HepG2 (cell line): ENCODE results near the gene HIPK2. TPM values are rescaled to one million over a fixed set of nuclear protein-coding genes. Genes with fewer than 3 reads are reported as not detected.

ENCODE experiments used
- FOXA1 ChIP-seq, 2 experiments: fragments of 450-650 bp in 1 of 2; sonication (generic) in 1 of 2; formaldehyde crosslinking in 1 of 2; IDR thresholded peaks; 2 replicates each; pipeline versions ENCODE4 v1.4.0 to v1.6.1; 2016 to 2020; ENCODE audit warnings: missing genetic modification reagents in 1 of 2
- GMEB1 ChIP-seq: sonication (generic); formaldehyde crosslinking; IDR thresholded peaks from 2 replicates; pipeline ENCODE4 v1.5.1; 2020; ENCODE audit warnings: missing genetic modification reagents, mild to moderate bottlenecking, borderline replicate concordance
- HMG20B ChIP-seq: conservative IDR thresholded peaks from 2 replicates; pipeline ENCODE4 v1.6.1; 2016; ENCODE audit warnings: missing genetic modification reagents, missing compliant biosample characterization
- MED1 ChIP-seq: sonication (generic); formaldehyde crosslinking; IDR thresholded peaks from 2 replicates; pipeline ENCODE4 v1.4.0; 2020; ENCODE audit warnings: missing genetic modification reagents
- YEATS2 ChIP-seq: sonication (generic); formaldehyde crosslinking; IDR thresholded peaks from 2 replicates; pipeline ENCODE4 v1.4.0; 2020; ENCODE audit warnings: missing genetic modification reagents, borderline replicate concordance
- ZBTB33 ChIP-seq: sonication (generic); formaldehyde crosslinking; IDR thresholded peaks from 2 replicates; pipeline ENCODE4 v1.4.0; 2020; ENCODE audit warnings: missing genetic modification reagents
- ZNF251 ChIP-seq: sonication (generic); formaldehyde crosslinking; IDR thresholded peaks from 2 replicates; pipeline ENCODE4 v1.9.0; 2021; ENCODE audit warnings: mild to moderate bottlenecking, missing genetic modification reagents
- ZNF260 ChIP-seq: sonication (generic); formaldehyde crosslinking; IDR thresholded peaks from 2 replicates; pipeline ENCODE4 v1.4.0; 2020; ENCODE audit warnings: missing genetic modification reagents, low read depth, mild to moderate bottlenecking, borderline replicate concordance
- ZNF446 ChIP-seq: sonication (generic); formaldehyde crosslinking; IDR thresholded peaks from 2 replicates; pipeline ENCODE4 v1.5.0; 2020; ENCODE audit warnings: mild to moderate bottlenecking, missing genetic modification reagents
- ZNF558 ChIP-seq: sonication (generic); formaldehyde crosslinking; IDR thresholded peaks from 2 replicates; pipeline ENCODE4 v1.9.0; 2022; ENCODE audit warnings: mild to moderate bottlenecking, missing genetic modification reagents, borderline replicate concordance
- ZNF567 ChIP-seq: sonication (generic); formaldehyde crosslinking; IDR thresholded peaks from 2 replicates; pipeline ENCODE4 v1.8.1; 2023; ENCODE audit warnings: mild to moderate bottlenecking, missing genetic modification reagents, borderline replicate concordance
- ZNF597 ChIP-seq: sonication (generic); formaldehyde crosslinking; IDR thresholded peaks from 2 replicates; pipeline ENCODE4 v1.5.0; 2020; ENCODE audit warnings: missing genetic modification reagents
- ZNF776 ChIP-seq: sonication (generic); formaldehyde crosslinking; IDR thresholded peaks from 2 replicates; pipeline ENCODE4 v1.4.0; 2020; ENCODE audit warnings: mild to moderate bottlenecking, missing genetic modification reagents
- ZNF780A ChIP-seq: sonication (generic); formaldehyde crosslinking; IDR thresholded peaks from 2 replicates; pipeline ENCODE4 v1.8.0; 2022; ENCODE audit warnings: mild to moderate bottlenecking, missing genetic modification reagents, moderate library complexity
- ZNF850 ChIP-seq: sonication (generic); formaldehyde crosslinking; conservative IDR thresholded peaks from 2 replicates; pipeline ENCODE4 v1.9.0; 2021; ENCODE audit warnings: mild to moderate bottlenecking, missing genetic modification reagents
- polyA plus RNA-seq, 8 experiments: library from polyadenylated mRNA; depleted of rRNA in 3 of 8; stranded (reverse) in 7 of 8; unstranded in 1 of 8; fragments of >200 nt; fragmentation: Illumina TruSeq in 4 of 8; extraction: Trizol in 4 of 8; gene quantifications; 2 replicates each; pipeline versions ENCODE4 v1.2.1 to v1.2.3, GENCODE V29; 2011 to 2016; ENCODE audit warnings: low read depth in 4 of 8, missing spikeins in 1 of 8, mixed read lengths in 1 of 8; ENCODE audit not compliant: insufficient read depth in 1 of 8
- total RNA-seq, 5 experiments: library from RNA; depleted of rRNA; stranded (reverse); fragments of >200 nt; fragmentation: Illumina TruSeq; extraction: Trizol; gene quantifications; 2 replicates each; pipeline ENCODE4 v1.2.3, GENCODE V29; 2016; ENCODE audit warnings: low read depth in 1 of 5
- TF ChIP-seq, protein P1 (sequence below): sonication (generic); formaldehyde crosslinking; IDR thresholded peaks from 2 replicates; pipeline ENCODE4 v1.9.0; 2021; ENCODE audit warnings: missing genetic modification reagents, mild to moderate bottlenecking, borderline replicate concordance
- TF ChIP-seq, protein P2 (sequence below), 2 experiments: IDR thresholded peaks; 2 replicates each; pipeline ENCODE4 v1.6.1; 2011 to 2012; ENCODE audit warnings: low read length in 2 of 2, borderline replicate concordance in 1 of 2, low read depth in 1 of 2, mild to moderate bottlenecking in 1 of 2, moderate library complexity in 1 of 2

Gene HIPK2
- total and polyA plus RNA-seq, 2 of the 13 experiments (the other 11 are each of a cell fraction or from before 2014, with no cell fraction given), result 14.4 to 20.2 TPM

DNA sequence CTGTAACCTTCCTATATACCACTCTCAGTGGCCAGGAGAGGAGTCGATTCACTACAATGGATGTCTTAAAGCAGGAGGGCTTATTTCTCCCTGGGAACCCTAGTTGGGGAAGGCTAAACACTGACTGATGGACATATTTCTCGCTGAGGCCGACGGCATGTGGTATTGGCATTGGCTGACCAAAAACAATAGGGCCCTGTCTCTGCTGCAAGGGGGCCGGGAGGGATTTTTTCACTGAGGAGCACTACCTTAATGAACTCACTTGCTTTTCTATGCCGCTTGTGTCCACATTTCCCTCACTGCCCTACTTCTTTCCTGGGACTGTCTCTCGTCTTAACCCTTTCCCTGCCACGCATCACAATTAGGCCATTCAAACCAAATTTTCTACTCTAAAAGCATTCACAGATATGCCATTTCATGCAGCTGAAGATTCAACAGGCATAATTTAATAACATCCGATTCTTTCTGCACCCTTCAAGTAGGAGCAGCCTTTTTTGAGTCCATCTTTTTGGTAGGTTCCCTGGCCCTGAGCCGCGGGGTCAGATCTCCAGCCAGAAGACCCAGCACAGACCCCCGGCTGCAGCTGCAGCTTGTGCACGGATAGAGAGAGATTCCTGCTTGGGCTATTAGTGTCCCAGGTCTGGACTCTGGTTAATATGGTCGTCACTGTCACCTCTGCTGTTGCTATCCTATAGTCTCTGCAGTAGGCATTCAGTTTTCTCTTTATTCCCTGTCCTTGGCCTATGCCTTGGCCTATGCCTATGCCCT lies 118.7 kb downstream of the HIPK2 start (continued):
- TF ChIP-seq, protein P1, sequence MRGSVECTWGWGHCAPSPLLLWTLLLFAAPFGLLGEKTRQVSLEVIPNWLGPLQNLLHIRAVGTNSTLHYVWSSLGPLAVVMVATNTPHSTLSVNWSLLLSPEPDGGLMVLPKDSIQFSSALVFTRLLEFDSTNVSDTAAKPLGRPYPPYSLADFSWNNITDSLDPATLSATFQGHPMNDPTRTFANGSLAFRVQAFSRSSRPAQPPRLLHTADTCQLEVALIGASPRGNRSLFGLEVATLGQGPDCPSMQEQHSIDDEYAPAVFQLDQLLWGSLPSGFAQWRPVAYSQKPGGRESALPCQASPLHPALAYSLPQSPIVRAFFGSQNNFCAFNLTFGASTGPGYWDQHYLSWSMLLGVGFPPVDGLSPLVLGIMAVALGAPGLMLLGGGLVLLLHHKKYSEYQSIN (CRISPR knock-in tag), result no peak
- no peak for TF ChIP-seq ZNF850 (CRISPR knock-in tag)
- TF ChIP-seq YEATS2 (CRISPR knock-in tag), result no peak
- no peak for TF ChIP-seq ZNF567
- TF ChIP-seq ZBTB33 (CRISPR knock-in tag), result no peak
- TF ChIP-seq FOXA1 (IDR thresholded peaks at IDR 0.05), result no peak
- 0 out of 2 replicates have a peak, but pooled peaks have one; percentile 18 for TF ChIP-seq FOXA1 (CRISPR knock-in tag; IDR thresholded peaks at IDR 0.05)
- no peak for TF ChIP-seq ZNF558 (CRISPR knock-in tag)
- TF ChIP-seq ZNF446 (CRISPR knock-in tag), result 0 out of 2 replicates have a peak, but pooled peaks have one; percentile 18
- no peak for TF ChIP-seq GMEB1 (CRISPR knock-in tag)
- TF ChIP-seq ZNF597 (CRISPR knock-in tag), result no peak
- TF ChIP-seq ZNF776 (CRISPR knock-in tag), result no peak
- TF ChIP-seq, protein P2, sequence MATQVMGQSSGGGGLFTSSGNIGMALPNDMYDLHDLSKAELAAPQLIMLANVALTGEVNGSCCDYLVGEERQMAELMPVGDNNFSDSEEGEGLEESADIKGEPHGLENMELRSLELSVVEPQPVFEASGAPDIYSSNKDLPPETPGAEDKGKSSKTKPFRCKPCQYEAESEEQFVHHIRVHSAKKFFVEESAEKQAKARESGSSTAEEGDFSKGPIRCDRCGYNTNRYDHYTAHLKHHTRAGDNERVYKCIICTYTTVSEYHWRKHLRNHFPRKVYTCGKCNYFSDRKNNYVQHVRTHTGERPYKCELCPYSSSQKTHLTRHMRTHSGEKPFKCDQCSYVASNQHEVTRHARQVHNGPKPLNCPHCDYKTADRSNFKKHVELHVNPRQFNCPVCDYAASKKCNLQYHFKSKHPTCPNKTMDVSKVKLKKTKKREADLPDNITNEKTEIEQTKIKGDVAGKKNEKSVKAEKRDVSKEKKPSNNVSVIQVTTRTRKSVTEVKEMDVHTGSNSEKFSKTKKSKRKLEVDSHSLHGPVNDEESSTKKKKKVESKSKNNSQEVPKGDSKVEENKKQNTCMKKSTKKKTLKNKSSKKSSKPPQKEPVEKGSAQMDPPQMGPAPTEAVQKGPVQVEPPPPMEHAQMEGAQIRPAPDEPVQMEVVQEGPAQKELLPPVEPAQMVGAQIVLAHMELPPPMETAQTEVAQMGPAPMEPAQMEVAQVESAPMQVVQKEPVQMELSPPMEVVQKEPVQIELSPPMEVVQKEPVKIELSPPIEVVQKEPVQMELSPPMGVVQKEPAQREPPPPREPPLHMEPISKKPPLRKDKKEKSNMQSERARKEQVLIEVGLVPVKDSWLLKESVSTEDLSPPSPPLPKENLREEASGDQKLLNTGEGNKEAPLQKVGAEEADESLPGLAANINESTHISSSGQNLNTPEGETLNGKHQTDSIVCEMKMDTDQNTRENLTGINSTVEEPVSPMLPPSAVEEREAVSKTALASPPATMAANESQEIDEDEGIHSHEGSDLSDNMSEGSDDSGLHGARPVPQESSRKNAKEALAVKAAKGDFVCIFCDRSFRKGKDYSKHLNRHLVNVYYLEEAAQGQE (IDR thresholded peaks at IDR 0.05; ENCODE audit: borderline replicate concordance in 1 of 2, low read depth in 1 of 2, low read length in 2 of 2), result no peak
- peak; percentile 33; the same call in 1 of the 2 replicates for TF ChIP-seq MED1 (CRISPR knock-in tag)
- TF ChIP-seq ZNF260 (CRISPR knock-in tag), result no peak
- no peak for TF ChIP-seq ZNF251 (CRISPR knock-in tag)
- TF ChIP-seq HMG20B (CRISPR knock-in tag), result peak; percentile 31; the same call in 1 of the 2 replicates
- no peak for TF ChIP-seq ZNF780A (CRISPR knock-in tag)
